IPS DF 6.9 (cell line): ENCODE results near the gene LRP1B.

Experiments
- DNase-seq: peaks from one replicate; pipeline ENCODE4 v3.0.0-alpha.2; 2013; ENCODE audit warnings: low read depth, low spot score
- H3K27ac ChIP-seq: one replicate; pipeline ENCODE4 v1.5.1; 2013; ENCODE audit warnings: low read length, control low read depth
- H3K27me3 ChIP-seq: 2 replicates; pipeline ENCODE4 v1.6.1; 2013; ENCODE audit warnings: mild to moderate bottlenecking, low read length; ENCODE audit not compliant: control insufficient read depth, insufficient read depth
- H3K36me3 ChIP-seq: 2 replicates; pipeline ENCODE4 v1.6.1; 2013; ENCODE audit warnings: low read length; ENCODE audit not compliant: control insufficient read depth, insufficient read depth
- H3K4me1 ChIP-seq: 2 replicates; pipeline ENCODE4 v1.6.1; 2013; ENCODE audit warnings: low read length; ENCODE audit not compliant: control insufficient read depth, insufficient read depth
- H3K4me3 ChIP-seq: 2 replicates; pipeline ENCODE4 v1.5.1; 2013; ENCODE audit warnings: mild to moderate bottlenecking, low read length
- H3K9me3 ChIP-seq: 2 replicates; pipeline ENCODE4 v1.6.1; 2013; ENCODE audit warnings: low read length, inconsistent platforms; ENCODE audit not compliant: control insufficient read depth, insufficient read depth
- WGBS: extraction: QIAGEN DNeasy Blood & Tissue Kit; methylation state at CpG from one replicate; pipeline ENCODE4 v1.1.7; 2013; ENCODE audit warnings: mixed read lengths, missing lambda C conversion rate; ENCODE audit not compliant: insufficient read length, insufficient coverage; 5-methylcytosine and 5-hydroxymethylcytosine counted together

The LRP1B gene

DNA sequence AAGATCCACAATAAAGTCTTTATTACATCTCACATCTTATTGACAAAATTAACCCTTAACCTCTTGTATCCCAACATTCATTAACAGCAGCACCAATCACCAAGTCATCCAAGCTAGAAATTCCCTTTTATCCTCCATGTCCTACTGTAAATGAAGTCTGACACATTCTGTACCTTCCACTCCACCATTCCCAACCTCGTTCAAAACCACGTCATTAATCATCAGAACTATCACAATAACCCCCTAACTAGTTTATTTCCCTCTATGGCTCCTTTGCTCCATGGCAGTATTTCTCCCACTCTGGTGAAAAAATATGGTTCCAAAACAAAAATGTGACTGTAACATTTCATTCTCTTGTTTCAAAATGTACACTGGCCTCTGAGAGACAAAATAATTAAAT, 1626.2 kb downstream of the LRP1B start:
- Histone ChIP-seq H3K4me3 (no peak overlapping the region), H3K27ac (no peak overlapping the region), H3K9me3 (no peaks in the 10 kb centered on the region), H3K4me1 (no peaks in the 10 kb centered on the region), H3K36me3 (no peaks in the 10 kb centered on the region), H3K27me3 (no peaks in the 10 kb centered on the region)
- no peak for DNase-seq
- 100% methylated on average over 2 of the region's 2 CpGs for WGBS

DNA sequence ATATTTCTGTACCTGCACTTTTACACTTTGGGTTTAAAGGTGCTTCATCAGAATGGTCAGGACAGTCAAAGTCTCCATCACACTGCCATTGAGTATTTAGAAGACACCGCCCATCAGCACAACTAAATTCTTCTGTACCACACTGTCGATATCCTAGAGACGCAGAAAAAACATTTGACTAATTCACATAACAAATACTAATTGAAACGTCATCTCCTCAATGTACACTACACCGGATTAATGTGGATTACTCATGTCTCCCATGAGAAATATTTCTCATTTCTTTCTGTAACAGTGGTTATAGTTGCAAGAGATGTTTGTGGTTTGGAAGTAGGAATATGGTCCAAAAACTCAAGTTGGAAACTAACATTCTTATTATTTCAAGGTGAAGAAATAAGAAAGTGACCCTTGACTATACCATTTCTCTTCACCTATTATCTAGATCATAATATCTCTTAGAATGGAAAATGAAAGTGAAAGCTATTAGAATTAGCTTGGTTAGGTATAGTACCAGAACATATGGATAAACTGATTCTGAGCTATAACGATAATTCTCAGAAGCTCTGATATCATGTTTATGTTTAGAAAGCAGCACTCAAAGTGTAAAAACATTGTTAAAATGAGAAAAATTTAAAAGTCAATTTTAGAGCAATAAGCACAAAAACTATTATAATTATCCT, 1627.7 kb downstream of the LRP1B start:
- Histone ChIP-seq H3K4me1 (no peaks in the 10 kb centered on the region), H3K27ac (no peak overlapping the region), H3K9me3 (no peaks in the 10 kb centered on the region), H3K36me3 (no peaks in the 10 kb centered on the region), H3K4me3 (no peak overlapping the region), H3K27me3 (no peaks in the 10 kb centered on the region)
- WGBS: no CpG with 5 or more reads among the region's 6 CpGs
- no peak for DNase-seq

DNA sequence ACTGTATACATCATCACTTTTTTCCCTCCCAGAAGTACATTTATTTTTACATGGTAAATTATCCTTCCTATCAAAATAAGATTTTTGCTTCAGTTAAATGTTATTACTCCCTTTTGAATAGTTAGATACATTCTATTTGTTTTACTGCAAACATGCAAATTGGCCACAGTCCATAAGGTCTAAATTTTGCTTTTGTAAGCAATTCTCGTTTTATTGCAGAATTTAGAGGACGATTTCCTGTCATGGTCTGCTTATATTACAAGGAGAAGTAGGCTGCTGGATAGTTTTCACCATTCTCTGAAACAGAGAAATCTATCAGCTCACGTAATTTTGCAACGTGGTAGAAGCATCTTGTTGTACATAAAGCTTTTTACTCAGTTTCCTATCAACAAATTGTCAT, 1632.5 kb downstream of the LRP1B start:
- Histone ChIP-seq H3K36me3 (no peaks in the 10 kb centered on the region), H3K27ac (no peak overlapping the region), H3K4me3 (no peak overlapping the region), H3K9me3 (no peaks in the 10 kb centered on the region), H3K27me3 (no peaks in the 10 kb centered on the region), H3K4me1 (no peaks in the 10 kb centered on the region)
- DNase-seq: no peak
- WGBS: no CpG with 5 or more reads among the region's 4 CpGs

DNA sequence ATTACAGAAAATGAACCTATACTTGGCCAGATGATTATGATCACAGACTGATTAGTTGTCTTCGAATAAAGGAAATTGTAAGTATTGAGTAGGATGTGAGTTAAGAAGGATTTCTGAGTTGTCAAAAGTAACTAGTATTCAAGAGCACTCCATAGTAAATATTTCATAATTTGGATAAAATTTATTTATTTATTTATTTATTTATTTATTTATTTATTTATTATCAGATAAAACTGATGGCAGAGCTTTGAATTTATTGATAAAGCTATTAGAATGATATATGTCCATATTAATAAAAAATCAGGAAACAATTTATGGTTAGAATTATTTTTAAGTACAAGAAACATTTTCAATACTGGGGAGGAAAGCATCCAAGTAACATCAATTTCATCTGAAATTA, 1634.1 kb downstream of the LRP1B start:
- WGBS: 100% methylated on average over 1 of the region's 1 CpG
- Histone ChIP-seq H3K36me3 (no peaks in the 10 kb centered on the region), H3K27me3 (no peaks in the 10 kb centered on the region), H3K9me3 (no peaks in the 10 kb centered on the region), H3K4me3 (no peak overlapping the region), H3K4me1 (no peaks in the 10 kb centered on the region), H3K27ac (no peak overlapping the region)
- DNase-seq: no peak

DNA sequence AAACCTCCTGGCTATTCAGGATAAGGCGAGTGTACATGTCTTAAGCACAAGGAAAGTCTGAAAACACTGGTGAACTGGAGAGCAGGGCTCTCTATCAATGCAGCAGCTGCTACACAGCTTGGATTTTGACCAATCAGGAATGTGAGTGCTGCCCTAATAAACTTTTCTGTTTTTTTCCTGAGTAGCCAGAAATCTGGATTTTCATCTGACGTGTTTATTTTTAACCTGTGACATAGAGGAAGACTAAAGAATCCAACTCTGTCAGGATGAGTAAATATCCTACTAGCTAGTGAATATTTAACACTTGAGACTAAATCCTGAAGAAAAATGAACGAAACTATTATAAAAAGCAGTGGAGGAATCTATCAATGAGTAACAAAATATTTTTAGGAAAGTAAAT, 1638.9 kb downstream of the LRP1B start:
- no peaks in the 10 kb centered on the region for H3K27me3 ChIP-seq
- H3K27ac ChIP-seq: no peak overlapping the region
- no peaks in the 10 kb centered on the region for H3K4me1 ChIP-seq
- no CpG with 5 or more reads among the region's 3 CpGs for WGBS
- no peak for DNase-seq
- H3K4me3 ChIP-seq: no peak overlapping the region
- no peaks in the 10 kb centered on the region for H3K9me3 ChIP-seq
- H3K36me3 ChIP-seq: no peaks in the 10 kb centered on the region

DNA sequence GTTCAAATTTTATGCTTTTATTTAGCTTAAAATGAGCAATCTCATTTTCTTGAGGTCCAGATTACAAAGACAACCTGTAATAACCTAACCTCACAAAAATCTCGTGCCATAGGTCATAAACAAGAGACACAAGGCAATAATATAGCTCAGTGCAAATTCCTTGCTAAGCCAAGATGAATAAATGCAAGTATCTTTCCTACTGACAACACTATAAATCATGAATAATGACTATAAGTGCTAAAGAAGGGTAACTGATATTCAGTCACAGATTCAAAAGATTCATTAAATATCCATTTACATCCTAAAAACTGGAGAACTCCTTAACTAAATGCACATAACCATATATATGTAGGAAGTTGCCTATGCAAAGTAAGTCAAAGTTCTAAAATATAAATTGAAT, 1641.6 kb downstream of the LRP1B start:
- no peaks in the 10 kb centered on the region for H3K4me1 ChIP-seq
- no peaks in the 10 kb centered on the region for H3K9me3 ChIP-seq
- no peak for DNase-seq
- no CpG with 5 or more reads among the region's 1 CpG for WGBS
- no peaks in the 10 kb centered on the region for H3K36me3 ChIP-seq
- H3K27ac ChIP-seq: no peak overlapping the region
- no peaks in the 10 kb centered on the region for H3K27me3 ChIP-seq
- no peak overlapping the region for H3K4me3 ChIP-seq

DNA sequence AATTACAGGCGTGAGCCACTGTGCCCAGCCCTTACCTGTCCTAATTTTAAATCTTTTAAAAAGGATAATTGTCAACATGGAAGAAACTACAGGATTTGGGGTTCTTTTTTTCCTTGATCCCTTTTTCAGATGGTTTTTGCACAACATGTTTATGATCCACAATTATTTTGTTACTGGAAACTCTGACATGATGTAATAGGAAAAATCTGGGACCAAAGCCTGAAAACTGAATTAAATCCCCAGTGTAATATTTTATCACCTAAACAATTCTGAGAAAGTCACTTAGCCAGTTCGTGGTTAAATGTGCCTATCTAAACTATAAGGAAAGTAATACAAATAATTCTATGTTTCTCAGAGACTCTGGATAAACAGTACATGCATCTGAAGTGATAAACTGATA, 1649.7 kb downstream of the LRP1B start:
- Histone ChIP-seq H3K27me3 (no peaks in the 10 kb centered on the region), H3K4me1 (no peaks in the 10 kb centered on the region), H3K36me3 (no peaks in the 10 kb centered on the region), H3K4me3 (no peak overlapping the region), H3K9me3 (no peaks in the 10 kb centered on the region), H3K27ac (no peak overlapping the region)
- WGBS: no CpG with 5 or more reads among the region's 2 CpGs
- no peak for DNase-seq

DNA sequence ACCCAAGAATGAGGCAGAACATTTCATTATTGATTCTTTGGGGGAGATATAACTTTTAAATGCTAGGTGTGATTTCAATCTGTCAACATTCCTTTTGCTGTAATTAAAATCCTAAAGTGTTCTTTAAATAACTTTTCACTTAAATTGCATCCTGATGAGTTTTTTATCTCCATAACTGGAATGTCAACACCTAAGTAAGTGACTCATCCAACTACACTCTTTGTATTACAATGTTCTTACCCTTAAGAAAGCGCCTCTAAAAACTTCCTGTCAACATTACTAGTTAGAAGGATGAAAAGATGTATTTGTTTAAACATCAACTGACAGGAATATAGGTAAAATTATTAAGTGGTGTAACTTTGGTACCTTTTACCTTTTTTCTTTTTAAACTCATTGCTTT, 1657.0 kb downstream of the LRP1B start:
- Histone ChIP-seq H3K9me3 (no peaks in the 10 kb centered on the region), H3K4me3 (no peak overlapping the region), H3K4me1 (no peaks in the 10 kb centered on the region), H3K27me3 (no peaks in the 10 kb centered on the region), H3K36me3 (no peaks in the 10 kb centered on the region), H3K27ac (no peak overlapping the region)
- DNase-seq: no peak
- no CpG with 5 or more reads among the region's 1 CpG for WGBS

DNA sequence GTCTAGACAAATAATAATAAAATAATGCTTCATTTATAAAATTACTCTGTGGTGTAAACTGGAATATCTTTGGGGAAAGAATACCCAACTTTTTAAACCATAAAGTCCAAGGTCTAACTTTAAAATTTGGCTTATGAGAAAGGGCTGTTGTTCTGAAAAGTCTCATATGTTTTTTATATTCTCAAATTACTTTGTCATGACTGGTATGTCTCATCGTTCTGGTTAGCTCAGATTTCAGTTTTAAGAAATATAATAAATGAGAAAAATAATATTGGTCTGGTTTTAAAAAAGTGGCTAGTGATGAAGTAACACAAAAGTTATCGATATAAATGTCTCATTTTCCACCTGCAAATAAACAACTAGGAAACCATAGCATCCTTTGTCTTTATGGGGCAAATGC, 1658.1 kb downstream of the LRP1B start:
- no peak overlapping the region for H3K27ac ChIP-seq
- no peak overlapping the region for H3K4me3 ChIP-seq
- H3K4me1 ChIP-seq: no peaks in the 10 kb centered on the region
- no peaks in the 10 kb centered on the region for H3K9me3 ChIP-seq
- no peaks in the 10 kb centered on the region for H3K36me3 ChIP-seq
- DNase-seq: no peak
- H3K27me3 ChIP-seq: no peaks in the 10 kb centered on the region
- WGBS: no CpG with 5 or more reads among the region's 2 CpGs

DNA sequence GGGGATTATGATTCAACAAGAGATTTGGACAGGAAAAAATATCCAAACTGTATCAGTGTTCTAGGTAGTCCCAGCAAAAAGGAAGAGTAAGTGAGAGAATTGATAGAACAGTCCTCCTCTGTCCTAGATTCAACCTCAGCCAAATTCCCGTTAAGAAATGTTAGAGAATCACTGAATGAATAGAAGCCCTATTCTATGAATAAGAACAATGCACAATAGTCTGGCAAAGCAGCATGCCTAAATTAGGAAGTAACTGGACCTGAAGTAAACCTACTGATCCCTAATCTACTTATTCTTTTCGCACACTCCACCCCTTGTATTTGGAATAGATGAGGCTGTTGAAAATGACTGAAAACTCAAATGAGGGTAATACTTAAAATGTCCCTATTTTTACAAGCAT, 1665.5 kb downstream of the LRP1B start:
- no peaks in the 10 kb centered on the region for H3K36me3 ChIP-seq
- H3K27ac ChIP-seq: no peak overlapping the region
- no peaks in the 10 kb centered on the region for H3K4me1 ChIP-seq
- no peak overlapping the region for H3K4me3 ChIP-seq
- H3K27me3 ChIP-seq: no peaks in the 10 kb centered on the region
- no peak for DNase-seq
- H3K9me3 ChIP-seq: no peaks in the 10 kb centered on the region
- WGBS: no CpG with 5 or more reads among the region's 2 CpGs

DNA sequence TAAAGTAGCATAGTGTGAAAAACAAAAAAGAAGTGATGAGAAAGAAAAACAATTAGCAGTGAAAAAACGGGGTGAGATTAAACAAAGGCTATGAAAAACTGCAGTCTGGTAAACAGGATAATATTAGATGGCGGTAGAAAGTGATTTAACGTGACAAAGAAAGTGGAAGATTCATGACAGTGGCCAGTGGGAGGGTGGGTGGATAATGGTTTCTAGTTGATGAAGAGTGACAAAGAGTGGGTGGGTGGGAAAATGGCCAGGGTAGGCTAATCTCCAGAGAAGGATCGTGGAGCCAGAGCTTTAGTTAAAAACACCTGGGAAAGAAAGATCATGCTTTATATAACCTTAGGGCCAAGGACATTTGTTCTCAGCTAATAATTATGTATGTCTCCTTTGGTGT, 1667.8 kb downstream of the LRP1B start:
- 100% methylated on average over 2 of the region's 4 CpGs for WGBS
- Histone ChIP-seq H3K4me3 (no peak overlapping the region), H3K36me3 (no peaks in the 10 kb centered on the region), H3K27me3 (no peaks in the 10 kb centered on the region), H3K27ac (no peak overlapping the region), H3K9me3 (no peaks in the 10 kb centered on the region), H3K4me1 (no peaks in the 10 kb centered on the region)
- DNase-seq: no peak
